Hepatocyte (in vitro differentiated cells): ENCODE results near the gene PDCD4. TPM values are rescaled to one million over a fixed set of nuclear protein-coding genes. Genes with fewer than 3 reads are reported as not detected.

ENCODE experiments used
- DNase-seq: peaks from one replicate; pipeline ENCODE4 v3.0.0-alpha.2; 2016; ENCODE audit warnings: low spot score
- H2AFZ ChIP-seq: fragments of 200-600 bp; sonication (generic); 2 replicates; pipeline ENCODE4 v1.6.0; 2016; ENCODE audit warnings: antibody characterized with exemption, mild to moderate bottlenecking
- H3K27ac ChIP-seq: fragments of 200-600 bp; sonication (generic); 2 replicates; pipeline ENCODE4 v1.5.1; 2016; ENCODE audit warnings: mild to moderate bottlenecking
- H3K27me3 ChIP-seq: fragments of 200-600 bp; sonication (generic); 2 replicates; pipeline ENCODE4 v1.6.1; 2016
- H3K36me3 ChIP-seq: fragments of 200-600 bp; sonication (generic); replicated peaks from 2 replicates; pipeline ENCODE4 v1.5.1; 2016; ENCODE audit warnings: low read depth; ENCODE audit not compliant: insufficient read depth
- H3K4me1 ChIP-seq: fragments of 200-600 bp; sonication (generic); 2 replicates; pipeline ENCODE4 v1.5.1; 2016; ENCODE audit warnings: mild to moderate bottlenecking, moderate library complexity; ENCODE audit not compliant: insufficient read depth
- H3K4me2 ChIP-seq: fragments of 200-600 bp; sonication (generic); 2 replicates; pipeline ENCODE4 v1.6.0; 2016
- H3K4me3 ChIP-seq: fragments of 200-600 bp; sonication (generic); 2 replicates; pipeline ENCODE4 v1.5.1; 2016; ENCODE audit warnings: mild to moderate bottlenecking
- H3K79me2 ChIP-seq: fragments of 200-600 bp; sonication (generic); 2 replicates; pipeline ENCODE4 v1.6.0; 2017; ENCODE audit warnings: mild to moderate bottlenecking
- H3K9me2 ChIP-seq: fragments of 200-600 bp; sonication (generic); replicated peaks from 2 replicates; pipeline ENCODE4 v1.6.0; 2017; ENCODE audit warnings: mild to moderate bottlenecking; ENCODE audit not compliant: insufficient read depth
- H3K9me3 ChIP-seq: fragments of 200-600 bp; sonication (generic); 2 replicates; pipeline ENCODE4 v1.5.1; 2016; ENCODE audit warnings: low read depth, mild to moderate bottlenecking
- H4K20me1 ChIP-seq: fragments of 200-600 bp; sonication (generic); 2 replicates; pipeline ENCODE4 v1.6.0; 2016; ENCODE audit warnings: mild to moderate bottlenecking; ENCODE audit not compliant: insufficient read depth, poor library complexity, severe bottlenecking
- CTCF ChIP-seq: fragments of 200-600 bp; sonication (generic); IDR thresholded peaks from 2 replicates; pipeline ENCODE4 v1.5.1; 2016; ENCODE audit warnings: antibody characterized with exemption, mild to moderate bottlenecking; ENCODE audit not compliant: poor library complexity
- EZH2 ChIP-seq: fragments of 200-600 bp; sonication (generic); IDR thresholded peaks from 2 replicates; pipeline ENCODE4 v1.6.1; 2016; ENCODE audit warnings: antibody characterized with exemption, mild to moderate bottlenecking, borderline replicate concordance
- EZH2phosphoT487 ChIP-seq: fragments of 200-600 bp; sonication (generic); IDR thresholded peaks from one replicate; pipeline ENCODE4 v1.6.1; 2018; ENCODE audit warnings: antibody characterized with exemption, mild to moderate bottlenecking, low read depth, moderate library complexity; ENCODE audit not compliant: unreplicated experiment, severe bottlenecking
- WGBS: methylation state at CpG from one replicate; pipeline ENCODE4 v1.1.6; 2016; ENCODE audit warnings: low lambda C conversion rate; ENCODE audit errors: missing lambda C conversion rate; 5-methylcytosine and 5-hydroxymethylcytosine counted together
- polyA plus RNA-seq: library from polyadenylated mRNA; unstranded; fragments of >200 nt; fragmentation: Nextera tagmentation; extraction: Ambion mirVana; gene quantifications from 2 replicates; pipeline ENCODE4 v1.2.1, GENCODE V29; 2016
- total RNA-seq: library from RNA; depleted of rRNA; stranded (reverse); fragments of >200 nt; gene quantifications from 2 replicates; pipeline ENCODE4 v1.2.3, GENCODE V29; 2014

Gene PDCD4
- total and polyA plus RNA-seq, 2 experiments from 2014 or later = 315 to 791 TPM

- H2AFZ ChIP-seq = no peak overlapping the region
- no peaks in the 10 kb centered on the region for H3K9me2 ChIP-seq
- H3K4me2 ChIP-seq = peak overlapping the region; percentile 43
- no peak for DNase-seq
- H3K9me3 ChIP-seq = no peaks in the 10 kb centered on the region
- TF ChIP-seq EZH2 (no peak), EZH2phosphoT487 (no peak), CTCF (no peak)
- peak overlapping the region; percentile 88 for H3K27ac ChIP-seq
- peaks cover 66% of the 10 kb centered on the region for H3K4me1 ChIP-seq
- H3K79me2 ChIP-seq = no peaks in the 10 kb centered on the region
- no peak overlapping the region for H3K4me3 ChIP-seq
- H3K27me3 ChIP-seq = no peaks in the 10 kb centered on the region
- H3K36me3 ChIP-seq = no peaks in the 10 kb centered on the region
- H4K20me1 ChIP-seq = no peaks in the 10 kb centered on the region
- 76% methylated on average over 7 of the region's 7 CpGs for WGBS
These were observed 35.9 kb upstream of the PDCD4 start for GRCh38 chr10:110835841-110836240.

DNA sequence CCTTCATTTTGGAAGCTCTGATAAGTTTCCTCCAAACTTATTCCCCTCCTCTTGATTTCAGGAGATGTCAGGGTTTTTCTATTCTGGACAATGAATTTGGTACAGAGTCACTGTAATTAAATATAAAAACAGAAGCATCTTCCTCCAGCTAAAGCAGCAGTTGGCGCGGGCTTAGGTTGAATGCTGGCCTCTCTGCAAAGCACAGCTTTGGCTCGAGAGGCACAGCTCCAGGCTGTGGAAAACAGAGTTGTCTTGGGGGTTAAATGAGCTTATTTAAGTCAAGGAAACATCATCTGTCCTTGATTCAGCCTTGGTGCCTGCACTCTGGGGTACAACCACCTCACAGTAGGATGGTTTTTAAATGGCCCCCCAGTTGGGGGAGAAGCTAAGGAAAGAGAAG, 35.0 kb upstream of the PDCD4 start:
- Histone ChIP-seq H3K27ac (peak overlapping the region; percentile 88), H4K20me1 (no peaks in the 10 kb centered on the region), H3K79me2 (no peaks in the 10 kb centered on the region), H3K4me2 (peak overlapping the region; percentile 43), H3K9me3 (no peaks in the 10 kb centered on the region), H3K27me3 (no peaks in the 10 kb centered on the region), H3K36me3 (no peaks in the 10 kb centered on the region), H3K4me1 (peaks cover 68% of the 10 kb centered on the region), H3K4me3 (no peak overlapping the region), H2AFZ (no peak overlapping the region), H3K9me2 (no peaks in the 10 kb centered on the region)
- DNase-seq = no peak
- TF ChIP-seq CTCF = no peak
- no peak for TF ChIP-seq EZH2
- TF ChIP-seq EZH2phosphoT487 = no peak
- 80% methylated on average over 3 of the region's 3 CpGs for WGBS

DNA sequence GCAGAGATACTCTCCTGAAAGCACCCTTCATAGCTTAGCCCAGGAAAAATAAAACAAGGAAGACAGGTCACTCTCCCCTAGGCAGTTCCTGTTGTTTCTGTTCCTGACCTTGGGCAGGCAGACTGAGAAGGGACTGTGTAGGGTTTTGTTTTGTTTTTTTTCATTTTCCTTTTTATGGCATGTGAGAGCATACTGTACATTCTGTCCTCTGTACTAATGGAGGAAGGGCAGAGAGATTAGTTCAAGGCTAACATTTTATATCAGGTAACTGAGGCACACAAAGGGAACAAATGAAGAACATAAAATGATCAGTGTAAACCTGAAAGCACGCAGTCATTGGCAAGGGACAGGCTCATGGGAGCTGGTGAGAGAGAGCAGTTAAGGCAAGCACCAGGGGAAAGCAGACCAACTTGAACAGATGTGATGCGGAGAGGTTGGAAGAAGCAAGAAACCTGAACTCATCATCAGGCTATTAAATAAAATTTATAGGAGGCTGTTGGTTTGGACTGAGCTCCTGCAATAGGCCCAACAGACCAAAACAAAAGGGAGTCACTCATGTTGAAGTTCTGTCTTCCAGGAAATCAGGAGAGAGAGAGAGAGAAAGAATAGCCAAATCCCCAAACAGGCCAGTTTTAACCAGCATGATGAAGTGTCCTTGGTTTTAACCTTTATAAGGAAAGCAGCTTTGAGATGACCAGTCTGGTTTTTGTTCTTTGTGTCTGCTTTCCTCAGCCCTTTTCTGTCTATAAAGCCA, 34.1 kb upstream of the PDCD4 start:
- H3K9me2 ChIP-seq = no peaks in the 10 kb centered on the region
- H3K27ac ChIP-seq = peak overlapping the region; percentile 88
- H3K4me2 ChIP-seq = peak overlapping the region; percentile 43
- H3K9me3 ChIP-seq = no peaks in the 10 kb centered on the region
- H3K4me1 ChIP-seq = peaks cover 73% of the 10 kb centered on the region
- no peaks in the 10 kb centered on the region for H4K20me1 ChIP-seq
- WGBS = 71% methylated on average over 2 of the region's 2 CpGs
- no peak overlapping the region for H3K4me3 ChIP-seq
- peak overlapping the region; percentile 2 for H2AFZ ChIP-seq
- no peaks in the 10 kb centered on the region for H3K27me3 ChIP-seq
- DNase-seq = no peak
- no peaks in the 10 kb centered on the region for H3K79me2 ChIP-seq
- H3K36me3 ChIP-seq = no peaks in the 10 kb centered on the region
- no peak for TF ChIP-seq EZH2phosphoT487
- no peak for TF ChIP-seq EZH2
- no peak for TF ChIP-seq CTCF
